OCI-LY7 (cell line): ENCODE measurements around the gene DDIAS.

Experiments
- CTCF ChIP-seq: fragments of 200-600 bp; sonication (generic); conservative IDR thresholded peaks from 2 replicates; pipeline ENCODE4 v1.5.1; 2014; ENCODE audit warnings: mild to moderate bottlenecking, antibody characterized with exemption, low read length, moderate library complexity, mixed read lengths
- EZH2phosphoT487 ChIP-seq: fragments of 200-600 bp; sonication (generic); IDR thresholded peaks from 2 replicates; pipeline ENCODE4 v1.6.1; 2018; ENCODE audit warnings: low read depth, borderline replicate concordance, mild to moderate bottlenecking, mixed run types, antibody characterized with exemption, low read length, moderate library complexity, mixed read lengths

DNA sequence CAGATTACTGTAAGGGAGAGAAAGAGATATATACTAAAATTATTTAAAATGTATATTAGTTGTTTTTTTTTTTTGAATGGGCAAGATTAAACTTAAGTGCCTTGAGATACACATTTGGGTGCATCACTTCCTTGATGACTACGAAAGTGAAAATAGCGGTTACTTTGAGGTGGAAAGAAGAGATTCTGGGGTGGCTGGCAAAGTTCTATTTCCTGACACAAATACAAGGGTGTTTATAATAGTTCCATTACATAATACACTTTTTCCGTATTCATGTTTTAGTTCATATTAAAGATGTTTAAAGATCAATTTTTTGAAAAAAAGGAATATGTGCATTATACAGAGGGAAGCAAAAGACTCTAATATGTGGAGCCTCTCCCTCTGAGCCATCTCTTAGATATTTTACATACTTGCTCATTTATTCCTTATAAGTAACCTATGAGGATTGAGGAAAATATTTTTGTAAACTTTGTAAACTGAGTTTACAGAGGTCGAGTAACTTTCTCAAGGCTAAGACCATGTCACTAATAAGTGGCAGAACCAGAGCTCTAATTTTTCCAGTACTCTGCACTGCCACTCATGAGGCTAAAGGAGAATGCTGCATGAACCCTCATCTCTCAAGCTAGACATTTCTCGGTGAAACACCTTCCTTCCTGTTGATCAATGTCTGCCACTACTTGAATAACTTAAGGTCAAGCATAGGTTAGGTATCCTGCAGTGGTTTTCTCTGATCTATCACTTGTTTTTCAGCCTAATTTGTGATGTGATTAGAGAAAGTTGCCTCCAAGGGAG lies 58.6 kb downstream of the DDIAS start:
- TF ChIP-seq EZH2phosphoT487 (no peak), CTCF (no peak)
